ENCODE data around the gene MAEA.
"Not testable (repeated sequence)": the region's sequence is repeated elsewhere in the genome, so short reads cannot be mapped to it uniquely, and the experiment has no call there.

MAEA gene

GRCh38 chr4:1285151-1285789 is 4.4 kb upstream of the MAEA start:
- DNase-seq, result no peak

- no peak for DNase-seq
Measured at GRCh38 chr4:1285790-1286553, 3.7 kb upstream of the MAEA start.

- DNase-seq, result no peak
Measured at GRCh38 chr4:1288786-1289185, 905 bp upstream of the MAEA start.

- no peak for DNase-seq
Measured at GRCh38 chr4:1290165-1290977, 680 bp downstream of the MAEA start.

GRCh38 chr4:1291091-1291490 is 1.4 kb downstream of the MAEA start:
- DNase-seq, result no peak

- DNase-seq, result no peak
Measured at GRCh38 chr4:1291996-1292702, 2.5 kb downstream of the MAEA start.

- not testable (repeated sequence) for DNase-seq
Measured at GRCh38 chr4:1292703-1293011, 3.0 kb downstream of the MAEA start.

GRCh38 chr4:1293531-1293941 is 3.8 kb downstream of the MAEA start:
- DNase-seq, result no peak

- DNase-seq, result no peak
Measured at GRCh38 chr4:1293991-1294390, 4.3 kb downstream of the MAEA start.

GRCh38 chr4:1294424-1294823 is 4.7 kb downstream of the MAEA start:
- DNase-seq, result no peak

- DNase-seq, result no peak
Measured at GRCh38 chr4:1294891-1295290, 5.2 kb downstream of the MAEA start.

- no peak for DNase-seq
Measured at GRCh38 chr4:1295405-1296055, 5.8 kb downstream of the MAEA start.

GRCh38 chr4:1296324-1297022 is 6.8 kb downstream of the MAEA start:
- DNase-seq, result no peak

GRCh38 chr4:1297023-1297395 is 7.3 kb downstream of the MAEA start:
- no peak for DNase-seq

GRCh38 chr4:1297456-1298325 is 8.0 kb downstream of the MAEA start:
- DNase-seq, result no peak

- DNase-seq, result no peak
Measured at GRCh38 chr4:1298461-1298860, 8.8 kb downstream of the MAEA start.

- DNase-seq, result no peak
Measured at GRCh38 chr4:1299301-1299860, 9.7 kb downstream of the MAEA start.

- no peak for DNase-seq
Measured at GRCh38 chr4:1300466-1301455, 11.1 kb downstream of the MAEA start.

- DNase-seq, result no peak
Measured at GRCh38 chr4:1302159-1302558, 12.5 kb downstream of the MAEA start.
